Fibroblast of gingiva (primary cell): ENCODE data around the gene AMMECR1.
A peak's percentile ranks its signal among the peaks of the same experiment; 100 is the strongest.
"Not testable (repeated sequence)": the region's sequence is repeated elsewhere in the genome, so short reads cannot be mapped to it uniquely, and the experiment has no call there.

Experiments used
- DNase-seq: peaks from one replicate; pipeline ENCODE4 v3.0.0-alpha.2; 2011; ENCODE audit warnings: low read depth

AMMECR1 gene

DNA sequence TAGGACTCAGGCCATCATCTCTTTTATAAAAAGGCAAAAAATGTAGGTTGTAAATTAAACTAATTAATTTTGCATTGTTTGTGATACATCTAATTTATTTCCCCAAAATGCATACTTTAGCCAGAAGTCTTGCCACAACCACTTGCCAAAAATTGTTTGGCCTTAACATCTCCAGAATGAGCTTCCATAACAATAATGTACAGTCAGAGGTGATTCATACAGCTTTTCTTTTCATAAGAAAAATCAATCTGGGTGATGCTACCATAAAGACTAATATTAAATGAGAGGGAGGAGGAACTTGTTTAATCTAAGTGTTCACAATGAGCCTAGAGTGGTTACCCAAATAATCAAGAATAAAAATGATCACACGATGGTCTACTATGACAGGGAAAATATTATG is 59.3 kb downstream of the AMMECR1 start:
- peak; percentile 2 for DNase-seq

GRCh38 chrX:110257889-110258288 is 60.0 kb downstream of the AMMECR1 start:
- DNase-seq, result no peak

- no peak for DNase-seq
Measured at GRCh38 chrX:110252711-110253110, 65.2 kb downstream of the AMMECR1 start.

DNA sequence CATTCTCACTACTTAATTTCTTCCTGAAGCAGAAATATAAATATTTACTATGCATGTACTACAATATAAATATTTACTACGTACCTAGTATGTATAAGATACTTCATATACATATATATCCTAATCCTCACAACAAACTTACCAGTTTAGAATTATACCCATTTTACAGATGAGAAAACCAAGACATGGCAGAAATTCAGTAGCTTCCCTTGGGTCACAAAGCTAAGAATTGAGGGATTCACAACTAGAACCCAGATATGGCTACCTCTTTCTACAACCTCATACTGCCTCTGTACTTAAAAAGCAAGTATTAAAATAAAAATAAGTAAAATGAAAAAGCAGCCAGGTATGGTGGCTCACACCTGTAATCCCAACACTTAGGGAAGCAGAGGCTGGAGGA is 65.9 kb downstream of the AMMECR1 start:
- DNase-seq, result no peak

GRCh38 chrX:110251526-110251925 is 66.4 kb downstream of the AMMECR1 start:
- DNase-seq, result no peak

DNA sequence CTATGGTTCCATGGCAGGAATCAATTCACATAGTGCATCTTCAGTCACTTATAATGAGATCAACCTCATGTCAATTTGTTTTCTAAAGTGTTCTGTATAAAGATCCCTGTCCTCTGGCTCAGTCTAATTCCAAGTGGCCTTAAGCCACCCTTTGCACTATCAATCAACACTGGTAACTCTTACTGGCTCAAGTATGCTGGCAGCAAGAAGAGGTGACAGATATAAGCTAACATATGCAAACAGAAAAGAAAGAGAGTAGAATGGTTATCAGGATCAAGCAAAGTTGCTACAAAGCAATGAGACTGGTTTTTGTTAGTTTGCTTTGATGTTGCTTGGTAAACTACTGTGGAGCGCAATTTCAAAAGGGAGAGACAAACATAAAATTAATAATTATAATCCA is 67.0 kb downstream of the AMMECR1 start:
- no peak for DNase-seq

- no peak for DNase-seq
Measured at GRCh38 chrX:110248578-110248977, 69.3 kb downstream of the AMMECR1 start.

- DNase-seq, result peak; percentile 13
Measured at GRCh38 chrX:110245011-110245410, 72.9 kb downstream of the AMMECR1 start.

- no peak for DNase-seq
Measured at GRCh38 chrX:110242371-110242770, 75.5 kb downstream of the AMMECR1 start.

DNA sequence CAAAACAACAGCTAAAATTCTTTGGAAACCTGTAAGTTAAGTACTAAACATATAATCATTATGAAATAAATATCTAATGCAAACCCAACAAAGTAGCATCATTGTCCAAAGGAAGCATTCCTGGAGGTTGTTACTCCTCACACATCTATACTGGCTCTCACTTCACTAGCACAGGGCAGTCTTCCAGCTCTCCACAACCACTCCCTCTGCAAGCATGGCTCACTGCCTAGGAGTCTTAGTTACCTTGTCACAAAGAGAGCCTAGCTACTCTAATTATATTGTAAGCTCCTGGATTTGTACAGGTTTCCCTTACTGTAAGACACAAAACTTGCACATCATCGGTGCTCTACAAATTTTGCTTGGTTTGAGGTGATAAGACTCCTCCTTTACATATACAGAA is 76.1 kb downstream of the AMMECR1 start:
- DNase-seq, result no peak

DNA sequence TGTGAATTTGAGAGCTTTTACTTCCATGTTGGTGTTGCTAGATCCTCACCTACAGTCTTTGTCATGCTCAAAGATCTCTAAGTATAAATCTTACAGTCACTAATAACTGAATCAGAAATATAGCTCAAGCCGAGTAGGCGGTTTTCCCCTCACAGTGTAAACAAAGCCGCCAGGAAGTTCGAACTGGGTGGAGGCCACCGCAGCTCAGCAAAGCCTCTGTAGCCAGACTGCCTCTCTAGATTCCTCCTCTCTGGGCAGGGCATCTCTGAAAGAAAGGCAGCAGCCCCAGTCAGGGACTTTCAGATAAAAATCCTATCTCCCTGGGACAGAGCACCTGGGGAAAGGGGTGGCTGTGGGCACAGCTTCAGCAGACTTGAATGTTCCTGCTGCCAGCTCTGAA is 79.6 kb downstream of the AMMECR1 start:
- not testable (repeated sequence) for DNase-seq

GRCh38 chrX:110231485-110231884 is 86.4 kb downstream of the AMMECR1 start:
- DNase-seq, result not testable (repeated sequence)

DNA sequence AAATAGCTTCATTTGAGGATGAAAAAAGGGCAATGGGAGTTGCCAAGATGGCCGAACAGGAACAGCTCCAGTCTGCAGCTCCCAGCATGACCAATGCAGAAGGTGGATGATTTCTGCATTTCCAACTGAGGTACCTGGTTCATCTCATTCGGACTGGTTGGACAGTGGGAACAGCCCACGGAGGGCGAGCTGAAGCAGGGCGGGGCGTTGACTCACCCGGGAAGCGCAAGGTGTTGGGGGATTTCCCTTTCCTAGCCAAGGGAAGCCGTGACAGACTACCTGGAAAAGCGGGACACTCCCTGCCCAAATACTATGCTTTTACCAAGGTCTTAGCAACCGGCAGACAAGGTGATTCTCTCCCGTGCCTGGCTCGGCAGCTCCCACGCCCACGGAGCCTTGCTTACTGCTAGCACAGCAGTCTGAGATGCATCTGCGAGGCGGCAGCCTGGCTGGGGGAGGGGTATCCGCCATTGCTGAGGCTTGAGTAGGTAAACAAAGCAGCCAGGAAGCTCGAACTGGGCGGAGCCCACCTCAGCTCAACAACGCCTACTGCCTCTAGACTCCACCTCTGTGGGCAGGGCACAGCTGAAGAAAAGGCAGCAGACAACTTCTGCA is 88.3 kb downstream of the AMMECR1 start:
- not testable (repeated sequence) for DNase-seq

- no peak for DNase-seq
Measured at GRCh38 chrX:110228453-110228852, 89.4 kb downstream of the AMMECR1 start.

GRCh38 chrX:110226931-110227330 is 91.0 kb downstream of the AMMECR1 start:
- DNase-seq, result peak; percentile 28

- DNase-seq, result no peak
Measured at GRCh38 chrX:110224926-110225617, 92.8 kb downstream of the AMMECR1 start.

DNA sequence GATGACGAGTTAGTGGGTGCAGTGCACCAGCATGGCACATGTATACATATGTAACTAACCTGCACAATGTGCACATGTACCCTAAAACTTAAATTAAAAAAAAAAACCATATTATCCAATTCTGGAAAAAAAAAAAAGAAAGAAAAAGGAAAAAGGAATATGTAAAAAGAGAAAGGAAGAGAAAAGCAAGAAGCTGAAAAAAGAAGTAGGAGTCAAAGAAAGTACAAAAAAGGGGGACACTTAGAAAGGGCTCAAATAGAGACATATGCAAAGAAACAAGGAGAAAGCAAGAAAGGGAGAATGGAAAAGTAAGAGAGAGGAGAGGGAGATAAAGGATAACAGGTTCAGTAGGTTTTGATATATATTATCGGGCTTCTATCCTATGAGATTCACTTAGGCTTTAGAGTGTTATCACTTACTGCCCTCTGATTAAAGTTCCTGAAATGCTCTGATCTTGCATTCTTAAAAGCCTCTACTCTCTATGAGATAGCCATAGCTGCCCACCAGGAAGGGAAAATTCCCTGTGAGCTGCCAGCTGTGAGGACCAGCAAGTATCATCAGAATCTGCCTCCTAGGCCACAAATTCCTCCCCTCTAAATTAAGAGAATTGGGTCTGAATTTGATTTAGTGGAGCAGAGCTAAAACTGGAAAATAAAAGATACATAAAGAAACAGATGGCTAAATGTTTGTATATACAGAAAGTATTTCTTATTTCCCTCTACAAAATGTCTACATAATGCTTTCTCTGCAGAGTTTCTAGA is 95.2 kb downstream of the AMMECR1 start:
- DNase-seq, result no peak

- no peak for DNase-seq
Measured at GRCh38 chrX:110219920-110220319, 98.0 kb downstream of the AMMECR1 start.

GRCh38 chrX:110218591-110218990 is 99.3 kb downstream of the AMMECR1 start:
- peak; percentile 70 for DNase-seq

DNA sequence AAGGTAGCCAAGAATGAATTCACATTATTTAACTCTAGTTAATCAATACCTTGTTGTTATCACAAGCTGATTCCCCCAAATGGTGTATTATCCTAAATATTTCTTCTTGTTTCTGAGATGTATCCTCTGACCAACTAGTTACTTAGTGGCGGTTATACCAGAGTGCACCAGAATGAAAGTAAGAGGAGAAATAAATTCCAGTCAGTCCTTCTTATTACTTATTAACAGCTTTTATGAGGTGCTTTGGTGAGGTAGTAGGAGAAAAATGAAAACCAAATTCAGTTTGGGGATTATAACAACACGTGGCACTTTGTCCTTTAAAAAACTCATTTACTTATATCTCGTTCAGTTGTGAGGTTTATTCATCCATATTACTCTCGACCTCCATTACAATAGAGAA is 101.9 kb downstream of the AMMECR1 start:
- DNase-seq, result no peak

- DNase-seq, result no peak
Measured at GRCh38 chrX:110215411-110215810, 102.5 kb downstream of the AMMECR1 start.

DNA sequence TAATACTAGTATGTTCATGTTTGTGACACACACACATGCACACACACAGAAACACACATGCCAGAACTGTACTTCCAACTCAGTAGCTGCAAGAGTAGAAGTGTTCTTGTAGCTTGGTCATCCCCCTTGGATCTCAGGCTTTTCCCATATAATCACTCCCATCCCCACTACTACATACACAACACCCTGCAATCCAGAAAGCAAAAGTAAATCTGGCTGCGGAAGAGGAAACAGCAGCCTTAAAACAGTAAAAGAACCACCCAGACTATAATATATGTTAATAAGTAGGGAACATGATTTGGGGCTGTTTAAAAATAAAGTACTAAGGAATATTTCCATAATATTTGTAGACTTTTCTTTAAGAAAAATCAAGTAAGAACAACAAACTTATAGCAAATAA is 103.2 kb downstream of the AMMECR1 start:
- no peak for DNase-seq

DNA sequence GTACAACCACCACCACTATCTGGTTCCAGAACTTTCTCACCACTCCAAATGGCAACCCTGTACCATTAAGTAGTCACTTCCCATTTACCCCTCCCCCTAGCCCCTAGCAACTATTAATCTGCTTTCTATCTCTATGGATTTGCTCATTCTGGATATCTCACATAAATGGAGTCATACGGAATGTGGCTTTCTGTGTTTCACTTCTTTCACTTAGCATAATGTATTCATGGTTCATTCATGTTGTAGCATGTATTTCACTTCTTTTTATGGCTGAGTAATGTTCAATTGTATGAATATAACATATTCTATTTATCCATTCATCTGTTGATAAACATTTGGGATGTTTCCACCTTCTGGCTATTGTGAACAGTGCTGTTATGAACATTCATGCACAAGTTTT is 104.7 kb downstream of the AMMECR1 start:
- DNase-seq, result no peak
